ENCODE measurements around the gene TOM1L1. TPM values are rescaled to one million over a fixed set of nuclear protein-coding genes. Genes with fewer than 3 reads are reported as not detected.

The TOM1L1 gene
- total and polyA plus RNA-seq, 2 of the 8 experiments (the other 6 are each of a cell fraction or from before 2014, with no cell fraction given) = 47.0 to 60.8 TPM

DNA sequence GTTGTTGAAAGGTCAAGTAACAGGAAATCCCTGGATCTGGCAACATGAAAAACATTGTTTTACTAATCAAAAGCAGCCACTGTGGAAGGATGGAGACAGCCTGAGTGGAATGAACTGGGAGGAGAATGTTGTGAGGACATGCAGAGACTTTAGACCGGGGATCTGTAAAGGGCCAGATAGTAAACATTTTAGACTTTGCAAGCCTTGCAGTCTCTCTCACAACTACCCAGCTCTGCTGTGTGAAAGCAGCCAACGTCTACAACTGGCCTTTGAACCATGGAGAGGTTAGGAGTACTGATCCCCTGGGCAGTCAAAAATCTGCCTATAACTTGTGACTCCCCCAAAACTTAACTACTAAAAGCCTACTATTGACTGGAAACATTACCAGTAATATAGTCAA lies 41.5 kb upstream of the TOM1L1 start (continued):
- TF ChIP-seq POLR2AphosphoS5 (IDR thresholded peaks at IDR 0.05; ENCODE audit: low read depth, low read length) = no peak
- TF ChIP-seq, protein P1, sequence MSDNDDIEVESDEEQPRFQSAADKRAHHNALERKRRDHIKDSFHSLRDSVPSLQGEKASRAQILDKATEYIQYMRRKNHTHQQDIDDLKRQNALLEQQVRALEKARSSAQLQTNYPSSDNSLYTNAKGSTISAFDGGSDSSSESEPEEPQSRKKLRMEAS (IDR thresholded peaks at IDR 0.05) = no peak
- no peak for TF ChIP-seq SP4 (IDR thresholded peaks at IDR 0.05; ENCODE audit: low read length)
- no peak for TF ChIP-seq CTBP2 (IDR thresholded peaks at IDR 0.05; ENCODE audit: borderline replicate concordance, insufficient read depth, insufficient read length, low read length)
- TF ChIP-seq RBBP5 (IDR thresholded peaks at IDR 0.05; ENCODE audit: borderline replicate concordance, low read depth, low read length) = no peak
